H1 (cell line): Measurements from ENCODE around the gene STYXL1.

ENCODE experiments used
- CHD1 ChIP-seq: IDR thresholded peaks from 2 replicates; pipeline ENCODE4 v1.6.1; 2012; ENCODE audit warnings: low read depth, low read length, improper control_type of control experiment
- EP300 ChIP-seq, 2 experiments: IDR thresholded peaks; 1 replicate in 1 of 2; 2 replicates in 1 of 2; pipeline ENCODE4 v1.6.1; 2011 to 2012; ENCODE audit warnings: low read depth in 2 of 2, low read length in 2 of 2, mild to moderate bottlenecking in 2 of 2, borderline replicate concordance in 1 of 2, inconsistent platforms in 1 of 2, moderate library complexity in 1 of 2
- EZH2 ChIP-seq: fragments of 200-600 bp; sonication (generic); IDR thresholded peaks from 2 replicates; pipeline ENCODE4 v1.7.1; 2012; ENCODE audit warnings: low read depth, mild to moderate bottlenecking, moderate library complexity, low read length, inconsistent platforms; ENCODE audit not compliant: severe bottlenecking
- KDM1A ChIP-seq: fragments of 200-600, 300-600 bp; sonication (generic); IDR thresholded peaks from 2 replicates; pipeline ENCODE4 v1.7.1; 2016; ENCODE audit warnings: mild to moderate bottlenecking, low read length, borderline replicate concordance
- NRF1 ChIP-seq: IDR thresholded peaks from 2 replicates; pipeline ENCODE4 v1.6.1; 2011; ENCODE audit warnings: mild to moderate bottlenecking, low read depth, low read length, improper control_type of control experiment
- RAD21 ChIP-seq, 2 experiments: IDR thresholded peaks in 1 of 2; conservative IDR thresholded peaks in 1 of 2; 2 replicates each; pipeline ENCODE4 v1.6.1; 2011; ENCODE audit warnings: low read depth in 2 of 2, low read length in 2 of 2, improper control_type of control experiment in 1 of 2, inconsistent platforms in 1 of 2, mild to moderate bottlenecking in 1 of 2, moderate library complexity in 1 of 2
- SP1 ChIP-seq: IDR thresholded peaks from 2 replicates; pipeline ENCODE4 v1.6.1; 2011; ENCODE audit warnings: low read depth, low read length
- TF ChIP-seq, protein P1 (sequence below), 3 experiments: IDR thresholded peaks; 1 replicate in 2 of 3; 2 replicates in 1 of 3; pipeline versions ENCODE4 v1.5.1 to v1.6.1; 2011; ENCODE audit warnings: low read length in 3 of 3, mild to moderate bottlenecking in 3 of 3, inconsistent platforms in 2 of 3, low read depth in 1 of 3, moderate library complexity in 1 of 3; ENCODE audit not compliant: insufficient read depth in 1 of 3; ENCODE audit errors: control extremely low read depth in 1 of 3

GRCh38 chr7:76066716-76067503 lies 19.1 kb upstream of the STYXL1 start:
- TF ChIP-seq KDM1A, result no peak
- TF ChIP-seq RAD21 (IDR thresholded peaks at IDR 0.05 in 1 of 2, conservative IDR thresholded peaks at IDR 0.05 in 1 of 2; ENCODE audit: low read depth in 2 of 2, low read length in 2 of 2), result no peak
- TF ChIP-seq SP1, result no peak
- TF ChIP-seq, protein P1, sequence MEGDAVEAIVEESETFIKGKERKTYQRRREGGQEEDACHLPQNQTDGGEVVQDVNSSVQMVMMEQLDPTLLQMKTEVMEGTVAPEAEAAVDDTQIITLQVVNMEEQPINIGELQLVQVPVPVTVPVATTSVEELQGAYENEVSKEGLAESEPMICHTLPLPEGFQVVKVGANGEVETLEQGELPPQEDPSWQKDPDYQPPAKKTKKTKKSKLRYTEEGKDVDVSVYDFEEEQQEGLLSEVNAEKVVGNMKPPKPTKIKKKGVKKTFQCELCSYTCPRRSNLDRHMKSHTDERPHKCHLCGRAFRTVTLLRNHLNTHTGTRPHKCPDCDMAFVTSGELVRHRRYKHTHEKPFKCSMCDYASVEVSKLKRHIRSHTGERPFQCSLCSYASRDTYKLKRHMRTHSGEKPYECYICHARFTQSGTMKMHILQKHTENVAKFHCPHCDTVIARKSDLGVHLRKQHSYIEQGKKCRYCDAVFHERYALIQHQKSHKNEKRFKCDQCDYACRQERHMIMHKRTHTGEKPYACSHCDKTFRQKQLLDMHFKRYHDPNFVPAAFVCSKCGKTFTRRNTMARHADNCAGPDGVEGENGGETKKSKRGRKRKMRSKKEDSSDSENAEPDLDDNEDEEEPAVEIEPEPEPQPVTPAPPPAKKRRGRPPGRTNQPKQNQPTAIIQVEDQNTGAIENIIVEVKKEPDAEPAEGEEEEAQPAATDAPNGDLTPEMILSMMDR (IDR thresholded peaks at IDR 0.05; ENCODE audit: control extremely low read depth in 1 of 3, insufficient read depth in 1 of 3, low read depth in 1 of 3, low read length in 3 of 3), result no peak
- no peak for TF ChIP-seq CHD1
- TF ChIP-seq EZH2, result no peak
- no peak for TF ChIP-seq EP300 (IDR thresholded peaks at IDR 0.05; ENCODE audit: borderline replicate concordance in 1 of 2, low read depth in 2 of 2, low read length in 2 of 2)
- no peak for TF ChIP-seq NRF1
